HepG2 (cell line): ENCODE data around the gene HYCC2. TPM values are rescaled to one million over a fixed set of nuclear protein-coding genes. Genes with fewer than 3 reads are reported as not detected.

ENCODE experiments used
- ARID3A ChIP-seq: IDR thresholded peaks from 2 replicates; pipeline ENCODE4 v1.6.1; 2012; ENCODE audit warnings: low read depth, low read length, improper control_type of control experiment
- BRF2 ChIP-seq: sonication (generic); formaldehyde crosslinking; IDR thresholded peaks from 2 replicates; pipeline ENCODE4 v1.8.1; 2022; ENCODE audit warnings: mild to moderate bottlenecking, missing genetic modification reagents
- FLYWCH1 ChIP-seq: sonication (generic); formaldehyde crosslinking; IDR thresholded peaks from 2 replicates; pipeline ENCODE4 v1.8.1; 2023; ENCODE audit warnings: mild to moderate bottlenecking, missing genetic modification reagents
- FOXK2 ChIP-seq: fragments of 450-650 bp; IDR thresholded peaks from 2 replicates; pipeline ENCODE4 v1.6.1; 2016
- MTA1 ChIP-seq: sonication (generic); formaldehyde crosslinking; IDR thresholded peaks from 2 replicates; pipeline ENCODE4 v1.4.0; 2020; ENCODE audit warnings: missing genetic modification reagents, mild to moderate bottlenecking, borderline replicate concordance
- MTF1 ChIP-seq: sonication (generic); formaldehyde crosslinking; IDR thresholded peaks from 2 replicates; pipeline ENCODE4 v1.5.0; 2020; ENCODE audit warnings: missing genetic modification reagents
- RARG ChIP-seq: sonication (generic); formaldehyde crosslinking; IDR thresholded peaks from 2 replicates; pipeline ENCODE4 v1.4.0; 2020; ENCODE audit warnings: low read depth, mild to moderate bottlenecking, missing genetic modification reagents
- SIX1 ChIP-seq: sonication (generic); formaldehyde crosslinking; IDR thresholded peaks from 2 replicates; pipeline ENCODE4 v1.4.0; 2020; ENCODE audit warnings: missing genetic modification reagents, borderline replicate concordance
- TBL1XR1 ChIP-seq: fragments of 150-350 bp; IDR thresholded peaks from 2 replicates; pipeline ENCODE4 v1.6.1; 2014; ENCODE audit warnings: borderline replicate concordance, low read length; ENCODE audit not compliant: partially characterized antibody
- TCF7L2 ChIP-seq: IDR thresholded peaks from 2 replicates; pipeline ENCODE4 v1.6.1; 2011; ENCODE audit warnings: mild to moderate bottlenecking, low read depth, low read length, moderate library complexity
- TGIF2 ChIP-seq: IDR thresholded peaks from 2 replicates; pipeline ENCODE4 v1.6.1; 2016; ENCODE audit warnings: control low read depth, missing compliant biosample characterization
- TRIM24 ChIP-seq: sonication (generic); formaldehyde crosslinking; IDR thresholded peaks from 2 replicates; pipeline ENCODE4 v1.8.0; 2022; ENCODE audit warnings: mild to moderate bottlenecking, missing genetic modification reagents
- ZNF230 ChIP-seq: sonication (generic); formaldehyde crosslinking; IDR thresholded peaks from 2 replicates; pipeline ENCODE4 v1.4.0; 2020; ENCODE audit warnings: mild to moderate bottlenecking, missing genetic modification reagents
- ZNF30 ChIP-seq: sonication (generic); formaldehyde crosslinking; IDR thresholded peaks from 2 replicates; pipeline ENCODE4 v1.5.0; 2020; ENCODE audit warnings: mild to moderate bottlenecking, missing genetic modification reagents
- ZNF343 ChIP-seq: sonication (generic); formaldehyde crosslinking; IDR thresholded peaks from 2 replicates; pipeline ENCODE4 v1.4.0; 2020; ENCODE audit warnings: mild to moderate bottlenecking, missing genetic modification reagents
- ZNF451 ChIP-seq: sonication (generic); formaldehyde crosslinking; IDR thresholded peaks from 2 replicates; pipeline ENCODE4 v1.5.0; 2020; ENCODE audit warnings: mild to moderate bottlenecking, missing genetic modification reagents
- ZNF652 ChIP-seq: IDR thresholded peaks from 2 replicates; pipeline ENCODE4 v1.6.1; 2016; ENCODE audit warnings: low read depth, borderline replicate concordance
- ZNF737 ChIP-seq: sonication (generic); formaldehyde crosslinking; IDR thresholded peaks from 2 replicates; pipeline ENCODE4 v1.5.0; 2020; ENCODE audit warnings: missing genetic modification reagents, mild to moderate bottlenecking, borderline replicate concordance
- ZSCAN22 ChIP-seq: sonication (generic); formaldehyde crosslinking; IDR thresholded peaks from 2 replicates; pipeline ENCODE4 v1.4.0; 2020; ENCODE audit warnings: mild to moderate bottlenecking, missing genetic modification reagents
- ZSCAN9 ChIP-seq: IDR thresholded peaks from 2 replicates; pipeline ENCODE4 v1.6.1; 2016; ENCODE audit warnings: borderline replicate concordance
- polyA plus RNA-seq, 8 experiments: library from polyadenylated mRNA; depleted of rRNA in 3 of 8; stranded (reverse) in 7 of 8; unstranded in 1 of 8; fragments of >200 nt; fragmentation: Illumina TruSeq in 4 of 8; extraction: Trizol in 4 of 8; gene quantifications; 2 replicates each; pipeline versions ENCODE4 v1.2.1 to v1.2.3, GENCODE V29; 2011 to 2016; ENCODE audit warnings: low read depth in 4 of 8, missing spikeins in 1 of 8, mixed read lengths in 1 of 8; ENCODE audit not compliant: insufficient read depth in 1 of 8
- total RNA-seq, 5 experiments: library from RNA; depleted of rRNA; stranded (reverse); fragments of >200 nt; fragmentation: Illumina TruSeq; extraction: Trizol; gene quantifications; 2 replicates each; pipeline ENCODE4 v1.2.3, GENCODE V29; 2016; ENCODE audit warnings: low read depth in 1 of 5
- TF ChIP-seq, protein P1 (sequence below): IDR thresholded peaks from 2 replicates; pipeline ENCODE4 v1.6.1; 2016; ENCODE audit warnings: control low read depth
- TF ChIP-seq, protein P2 (sequence below): sonication (generic); formaldehyde crosslinking; IDR thresholded peaks from 2 replicates; pipeline ENCODE4 v1.5.1; 2020; ENCODE audit warnings: missing genetic modification reagents, mild to moderate bottlenecking, borderline replicate concordance
- TF ChIP-seq, protein P3 (sequence below): sonication (generic); formaldehyde crosslinking; conservative IDR thresholded peaks from 2 replicates; pipeline ENCODE4 v1.4.0; 2020; ENCODE audit warnings: missing genetic modification reagents
- TF ChIP-seq, protein P4 (sequence below): sonication (generic); formaldehyde crosslinking; IDR thresholded peaks from 2 replicates; pipeline ENCODE4 v1.5.1; 2020; ENCODE audit warnings: mild to moderate bottlenecking, moderate library complexity, missing genetic modification reagents

Gene HYCC2
- total and polyA plus RNA-seq, 2 of the 13 experiments (the other 11 are each of a cell fraction or from before 2014, with no cell fraction given): 4.7 to 13.9 TPM

DNA sequence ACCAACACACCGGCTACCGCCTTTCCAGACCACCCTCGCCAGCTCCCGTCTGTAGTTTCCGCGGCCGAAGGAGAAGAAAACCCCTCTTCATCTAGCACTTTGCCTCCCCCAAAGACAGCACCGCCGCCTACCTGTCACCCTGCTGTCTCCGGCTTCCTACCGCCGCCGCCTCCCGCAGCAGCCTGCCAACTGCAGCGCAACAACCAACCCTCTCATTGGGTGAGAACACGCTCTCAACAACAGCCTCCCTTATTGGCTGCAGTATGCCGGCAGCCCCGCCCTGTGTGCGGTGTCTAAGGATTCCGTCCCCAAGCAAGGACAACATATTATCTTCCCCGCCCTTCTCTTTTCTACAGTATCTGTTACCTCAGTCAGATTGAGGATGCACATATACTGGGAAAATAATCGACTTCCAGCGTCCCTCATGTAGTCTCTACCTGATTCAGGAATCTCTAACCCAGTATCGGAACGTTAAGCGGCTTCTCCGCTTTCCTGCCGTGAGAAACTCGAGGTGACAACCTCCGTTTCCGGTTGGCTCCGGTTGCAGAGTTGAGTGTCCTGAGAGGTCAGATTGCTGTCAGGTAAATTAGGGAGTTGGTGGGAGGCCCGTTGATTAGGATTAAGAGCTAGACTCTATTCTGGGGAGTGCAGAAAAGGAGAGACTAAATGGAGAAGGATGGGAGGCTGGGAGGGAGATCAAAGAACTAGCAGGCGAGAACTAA, at the start of gene HYCC2, which contains the start of gene NDUFB3 (continued):
- TF ChIP-seq ARID3A (peak; percentile 67), BRF2 (peak; percentile 86), ZNF737 (peak; percentile 31; the same call in 1 of the 2 replicates), ZNF30 (CRISPR knock-in tag) (0 out of 2 replicates have a peak, but pooled peaks have one; percentile 26), ZSCAN9 (peak; percentile 96; the same call in 1 of the 2 replicates), RARG (CRISPR knock-in tag) (peak; percentile 95; the same call in 1 of the 2 replicates), FLYWCH1 (no peak), MTA1 (CRISPR knock-in tag) (peak; percentile 80; the same call in 1 of the 2 replicates), TGIF2 (CRISPR knock-in tag) (peak; percentile 90), TRIM24 (CRISPR knock-in tag) (no peak), ZSCAN22 (CRISPR knock-in tag) (no peak), MTF1 (no peak), ZNF230 (CRISPR knock-in tag) (peak; percentile 96), ZNF343 (peak; percentile 96), SIX1 (peak; percentile 91), FOXK2 (peak; percentile 85), TBL1XR1 (peak; percentile 10), TCF7L2 (no peak), ZNF451 (CRISPR knock-in tag) (peak; percentile 50; the same call in 1 of the 2 replicates), ZNF652 (CRISPR knock-in tag) (peak; percentile 33; the same call in 1 of the 2 replicates)
- TF ChIP-seq, protein P1, sequence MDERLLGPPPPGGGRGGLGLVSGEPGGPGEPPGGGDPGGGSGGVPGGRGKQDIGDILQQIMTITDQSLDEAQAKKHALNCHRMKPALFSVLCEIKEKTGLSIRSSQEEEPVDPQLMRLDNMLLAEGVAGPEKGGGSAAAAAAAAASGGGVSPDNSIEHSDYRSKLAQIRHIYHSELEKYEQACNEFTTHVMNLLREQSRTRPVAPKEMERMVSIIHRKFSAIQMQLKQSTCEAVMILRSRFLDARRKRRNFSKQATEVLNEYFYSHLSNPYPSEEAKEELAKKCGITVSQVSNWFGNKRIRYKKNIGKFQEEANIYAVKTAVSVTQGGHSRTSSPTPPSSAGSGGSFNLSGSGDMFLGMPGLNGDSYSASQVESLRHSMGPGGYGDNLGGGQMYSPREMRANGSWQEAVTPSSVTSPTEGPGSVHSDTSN (CRISPR knock-in tag): peak; percentile 45
- TF ChIP-seq, protein P2, sequence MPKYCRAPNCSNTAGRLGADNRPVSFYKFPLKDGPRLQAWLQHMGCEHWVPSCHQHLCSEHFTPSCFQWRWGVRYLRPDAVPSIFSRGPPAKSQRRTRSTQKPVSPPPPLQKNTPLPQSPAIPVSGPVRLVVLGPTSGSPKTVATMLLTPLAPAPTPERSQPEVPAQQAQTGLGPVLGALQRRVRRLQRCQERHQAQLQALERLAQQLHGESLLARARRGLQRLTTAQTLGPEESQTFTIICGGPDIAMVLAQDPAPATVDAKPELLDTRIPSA (CRISPR knock-in tag): no peak
- TF ChIP-seq, protein P3, sequence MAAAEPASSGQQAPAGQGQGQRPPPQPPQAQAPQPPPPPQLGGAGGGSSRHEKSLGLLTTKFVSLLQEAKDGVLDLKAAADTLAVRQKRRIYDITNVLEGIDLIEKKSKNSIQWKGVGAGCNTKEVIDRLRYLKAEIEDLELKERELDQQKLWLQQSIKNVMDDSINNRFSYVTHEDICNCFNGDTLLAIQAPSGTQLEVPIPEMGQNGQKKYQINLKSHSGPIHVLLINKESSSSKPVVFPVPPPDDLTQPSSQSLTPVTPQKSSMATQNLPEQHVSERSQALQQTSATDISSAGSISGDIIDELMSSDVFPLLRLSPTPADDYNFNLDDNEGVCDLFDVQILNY (CRISPR knock-in tag): peak; percentile 71; the same call in 1 of the 2 replicates
- TF ChIP-seq, protein P4, sequence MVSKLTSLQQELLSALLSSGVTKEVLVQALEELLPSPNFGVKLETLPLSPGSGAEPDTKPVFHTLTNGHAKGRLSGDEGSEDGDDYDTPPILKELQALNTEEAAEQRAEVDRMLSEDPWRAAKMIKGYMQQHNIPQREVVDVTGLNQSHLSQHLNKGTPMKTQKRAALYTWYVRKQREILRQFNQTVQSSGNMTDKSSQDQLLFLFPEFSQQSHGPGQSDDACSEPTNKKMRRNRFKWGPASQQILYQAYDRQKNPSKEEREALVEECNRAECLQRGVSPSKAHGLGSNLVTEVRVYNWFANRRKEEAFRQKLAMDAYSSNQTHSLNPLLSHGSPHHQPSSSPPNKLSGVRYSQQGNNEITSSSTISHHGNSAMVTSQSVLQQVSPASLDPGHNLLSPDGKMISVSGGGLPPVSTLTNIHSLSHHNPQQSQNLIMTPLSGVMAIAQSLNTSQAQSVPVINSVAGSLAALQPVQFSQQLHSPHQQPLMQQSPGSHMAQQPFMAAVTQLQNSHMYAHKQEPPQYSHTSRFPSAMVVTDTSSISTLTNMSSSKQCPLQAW (CRISPR knock-in tag): peak; percentile 95
